GM18951 (cell line): Measurements from ENCODE around the gene PRKCA.
"Not testable (repeated sequence)": the region's sequence is repeated elsewhere in the genome, so short reads cannot be mapped to it uniquely, and the experiment has no call there.

Experiments used
- POLR2A ChIP-seq: IDR thresholded peaks from 4 replicates; pipeline ENCODE4 v1.6.1; 2011; ENCODE audit warnings: mild to moderate bottlenecking; ENCODE audit not compliant: insufficient read length, insufficient read depth; ENCODE audit errors: extremely low read depth
- in situ Hi-C: fragments of 300-500 bp; cut with MboI; formaldehyde crosslinking; loops from one replicate; pipeline ENCODE4 v1.12.0; 2022; ENCODE audit warnings: low sequenced_read_pairs, mixed read lengths, inconsistent platforms; ENCODE audit not compliant: unreplicated experiment

The PRKCA gene

DNA sequence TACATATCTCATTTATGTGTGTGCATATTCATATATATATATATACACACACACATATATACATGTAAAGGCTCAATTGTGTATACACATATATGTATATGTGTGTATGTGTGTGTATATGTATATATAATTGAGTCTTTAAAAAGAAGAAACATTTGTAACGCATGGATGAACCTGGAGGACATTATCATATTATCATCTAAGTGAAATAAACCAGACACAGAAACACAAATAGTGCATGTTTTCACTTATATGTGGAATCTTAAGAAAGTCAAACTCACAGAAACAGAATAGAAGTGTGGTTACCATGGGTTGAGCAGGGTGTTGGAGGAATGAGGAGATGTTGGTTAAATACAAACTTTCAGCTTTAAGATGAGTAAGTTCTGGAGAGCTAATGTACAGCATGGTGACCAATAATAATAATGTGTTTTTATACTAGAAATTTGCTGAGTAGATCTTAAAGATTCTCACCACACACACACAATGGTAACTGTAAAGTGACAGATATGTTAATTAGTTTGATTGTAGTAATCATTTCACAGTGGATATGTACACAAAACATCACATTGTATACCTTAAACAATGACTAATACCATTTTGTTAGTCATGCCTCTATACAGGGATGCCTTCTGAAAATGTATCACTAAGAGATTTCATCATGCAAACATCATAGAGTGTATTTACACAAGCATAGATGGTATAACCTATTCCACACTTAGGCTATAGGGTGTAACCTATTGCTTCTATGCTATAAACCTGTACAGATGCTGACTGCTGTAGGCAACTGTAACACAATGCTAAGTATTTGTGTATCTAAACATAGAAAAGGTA is 399.9 kb downstream of the PRKCA start:
- TF ChIP-seq POLR2A, result no peak
- in situ Hi-C loops, result no loop called here

DNA sequence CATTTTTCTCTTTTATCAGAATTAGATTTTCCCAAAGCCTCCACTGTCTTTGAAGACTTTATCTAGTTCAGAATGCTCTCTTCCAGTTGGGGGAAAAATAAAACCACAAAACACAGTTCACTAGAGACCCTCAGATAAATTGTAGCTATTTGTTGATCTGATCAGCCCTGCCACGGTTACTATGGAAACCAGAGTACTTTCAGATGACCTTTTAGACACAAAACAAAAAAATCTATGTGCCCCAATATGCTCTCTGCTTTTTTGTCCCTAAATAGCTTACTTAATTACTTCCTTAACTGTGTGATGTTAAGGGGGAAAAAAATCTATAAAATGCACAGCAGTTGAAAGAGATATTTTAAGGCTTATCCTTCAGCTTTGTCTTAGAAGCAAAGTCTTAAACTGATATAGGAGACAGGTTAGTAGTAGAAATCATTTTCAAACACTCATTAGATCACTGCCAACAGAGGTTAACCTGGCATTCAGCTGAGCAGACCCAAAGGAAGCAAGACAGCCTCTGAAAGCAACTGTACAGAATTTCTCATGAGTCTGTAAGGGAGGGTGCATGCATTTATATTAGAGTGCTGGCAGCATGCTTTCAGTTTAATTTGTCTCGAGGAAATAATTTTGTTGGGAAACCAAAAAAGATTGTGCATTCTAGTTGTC is 402.6 kb downstream of the PRKCA start:
- in situ Hi-C loops, result no loop called here
- TF ChIP-seq POLR2A, result no peak

DNA sequence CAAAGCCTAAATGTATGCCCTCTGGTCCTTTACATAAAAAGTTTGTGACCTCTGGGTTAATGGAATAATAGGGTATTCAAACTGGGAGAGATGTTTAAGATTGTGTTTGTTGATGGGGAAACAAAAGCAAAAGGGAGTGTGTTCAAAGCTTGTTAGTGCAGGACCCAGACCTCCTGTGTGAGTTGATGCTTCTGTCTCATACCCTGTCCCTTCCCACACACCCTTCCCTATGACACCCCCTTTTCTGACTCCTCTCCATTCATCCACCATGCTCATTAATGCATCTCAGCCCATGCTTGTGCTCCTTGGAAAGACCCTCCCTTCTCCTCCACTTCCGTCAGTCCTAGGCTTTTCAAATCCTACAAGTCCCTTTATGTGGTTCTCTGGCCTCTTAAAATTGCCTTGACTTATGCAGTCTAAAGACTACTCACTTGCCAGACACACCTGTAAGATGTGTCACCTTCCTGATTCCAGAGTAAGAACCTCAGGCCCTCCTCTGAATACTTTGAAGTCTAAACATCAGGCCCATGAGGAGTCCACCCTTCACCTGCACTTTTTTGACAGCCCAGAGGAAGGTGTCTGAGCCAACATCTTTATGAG is 404.5 kb downstream of the PRKCA start:
- TF ChIP-seq POLR2A, result no peak
- in situ Hi-C loops, result no loop called here

DNA sequence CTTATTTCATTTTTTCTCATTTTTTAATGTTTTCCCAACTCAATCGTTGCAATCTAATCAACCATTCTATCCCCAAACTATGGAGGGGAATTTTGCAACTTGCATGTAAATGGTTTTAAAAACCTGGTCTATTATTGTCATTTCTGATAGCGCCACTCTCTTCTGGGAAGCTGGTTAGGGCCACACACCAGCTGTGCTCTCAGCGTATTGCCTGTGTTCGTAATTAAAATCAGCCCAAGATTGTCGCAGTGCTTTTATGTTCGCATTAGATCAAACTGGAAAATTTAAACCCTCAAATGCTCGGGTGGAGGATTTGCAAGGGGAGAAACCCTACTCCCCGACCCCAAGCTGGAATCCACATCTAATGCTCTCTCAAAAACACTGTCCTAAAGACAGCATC is 409.0 kb downstream of the PRKCA start:
- TF ChIP-seq POLR2A, result no peak
- in situ Hi-C loops, result no loop called here

DNA sequence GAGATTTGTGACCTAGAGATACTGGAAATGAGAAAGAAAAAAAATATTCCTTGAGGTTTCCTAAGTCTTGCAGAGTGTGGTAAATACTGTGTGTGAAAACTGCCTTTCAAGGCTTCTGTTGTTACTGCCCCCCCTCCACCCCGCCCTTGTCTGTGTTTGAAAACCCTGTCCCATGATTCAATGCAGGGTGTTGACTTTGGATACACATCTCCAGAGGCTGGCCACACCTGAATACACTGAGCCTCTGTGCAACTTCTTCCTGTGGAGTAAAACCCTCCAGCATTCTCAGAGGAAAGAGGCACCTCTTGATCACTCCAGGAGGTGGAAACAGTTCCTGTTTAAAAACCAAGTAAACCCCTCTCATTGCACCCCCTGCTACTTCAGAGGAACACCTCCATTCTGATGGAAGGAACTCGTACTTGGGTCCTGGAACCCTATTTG is 409.5 kb downstream of the PRKCA start:
- no peak for TF ChIP-seq POLR2A
- in situ Hi-C loops, result no loop called here

DNA sequence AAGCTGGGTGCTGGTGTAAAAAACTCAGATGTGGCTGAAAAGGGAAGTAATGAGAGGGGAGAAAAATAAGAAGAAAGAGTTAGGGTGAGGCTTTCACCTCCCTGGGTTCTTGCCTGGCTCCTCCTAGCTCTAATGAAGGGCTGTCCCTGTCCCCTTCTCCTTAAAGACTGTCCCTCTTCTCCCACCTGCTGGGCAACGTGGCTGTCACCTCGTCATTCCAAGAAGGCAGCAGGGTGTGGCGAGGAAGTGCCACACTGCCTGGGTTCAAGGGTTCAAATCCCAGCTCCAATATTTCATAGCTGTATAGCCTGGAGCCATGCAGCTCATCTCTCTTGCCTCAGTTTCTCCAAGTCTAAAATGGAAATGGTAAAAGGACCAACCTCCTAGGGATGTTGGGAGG is 410.0 kb downstream of the PRKCA start:
- in situ Hi-C loops, result no loop called here
- TF ChIP-seq POLR2A, result no peak

DNA sequence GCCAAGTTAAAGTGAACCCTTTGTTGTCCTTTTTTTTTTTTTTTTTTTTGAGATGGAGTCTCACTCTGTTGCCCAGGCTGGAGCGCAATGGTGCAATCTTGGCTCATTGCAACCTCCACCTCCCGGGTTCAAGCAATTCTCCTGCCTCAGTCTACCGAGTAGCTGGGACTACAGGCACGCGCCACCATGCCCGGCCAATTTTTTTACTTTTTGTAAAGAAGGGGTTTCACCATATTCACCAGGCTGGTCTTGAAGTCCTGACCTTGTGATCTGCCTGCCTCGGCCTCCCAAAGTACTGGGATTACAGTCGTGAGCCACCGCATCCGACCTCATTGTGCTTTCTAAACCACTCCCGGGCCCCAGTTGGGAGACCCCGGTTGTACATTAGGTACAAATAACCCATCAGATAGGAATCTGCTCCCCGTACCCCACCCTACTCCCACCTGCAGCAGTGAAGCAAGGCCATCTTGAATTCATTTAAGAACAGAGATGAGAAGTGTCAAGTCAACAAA is 410.7 kb downstream of the PRKCA start:
- in situ Hi-C loops, result not testable (repeated sequence)

DNA sequence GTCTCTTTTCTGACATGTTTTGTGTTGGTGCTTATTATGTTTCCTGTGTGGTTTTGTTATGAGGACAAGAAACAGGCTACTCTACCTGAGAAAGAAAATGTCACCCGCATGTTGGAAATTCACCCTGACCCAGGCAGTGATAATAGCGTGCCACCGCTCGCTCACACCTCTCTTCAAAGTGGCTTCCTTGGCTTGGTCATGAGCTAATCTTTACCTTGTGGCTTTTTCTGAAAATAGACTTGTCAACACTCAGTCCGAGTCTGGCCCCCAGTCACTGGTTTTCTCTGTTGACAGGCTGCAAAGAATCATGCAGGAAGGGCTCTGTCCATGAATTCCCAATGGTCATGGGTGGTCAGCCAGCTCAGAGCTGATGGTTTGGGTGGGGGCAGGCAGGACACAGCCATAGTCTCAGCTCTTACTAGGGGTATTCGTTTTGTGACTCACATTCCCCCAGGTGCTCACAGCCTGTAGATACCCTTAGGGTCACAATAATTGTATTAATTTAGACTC is 411.2 kb downstream of the PRKCA start:
- no peak for TF ChIP-seq POLR2A
- in situ Hi-C loops, result no loop called here

DNA sequence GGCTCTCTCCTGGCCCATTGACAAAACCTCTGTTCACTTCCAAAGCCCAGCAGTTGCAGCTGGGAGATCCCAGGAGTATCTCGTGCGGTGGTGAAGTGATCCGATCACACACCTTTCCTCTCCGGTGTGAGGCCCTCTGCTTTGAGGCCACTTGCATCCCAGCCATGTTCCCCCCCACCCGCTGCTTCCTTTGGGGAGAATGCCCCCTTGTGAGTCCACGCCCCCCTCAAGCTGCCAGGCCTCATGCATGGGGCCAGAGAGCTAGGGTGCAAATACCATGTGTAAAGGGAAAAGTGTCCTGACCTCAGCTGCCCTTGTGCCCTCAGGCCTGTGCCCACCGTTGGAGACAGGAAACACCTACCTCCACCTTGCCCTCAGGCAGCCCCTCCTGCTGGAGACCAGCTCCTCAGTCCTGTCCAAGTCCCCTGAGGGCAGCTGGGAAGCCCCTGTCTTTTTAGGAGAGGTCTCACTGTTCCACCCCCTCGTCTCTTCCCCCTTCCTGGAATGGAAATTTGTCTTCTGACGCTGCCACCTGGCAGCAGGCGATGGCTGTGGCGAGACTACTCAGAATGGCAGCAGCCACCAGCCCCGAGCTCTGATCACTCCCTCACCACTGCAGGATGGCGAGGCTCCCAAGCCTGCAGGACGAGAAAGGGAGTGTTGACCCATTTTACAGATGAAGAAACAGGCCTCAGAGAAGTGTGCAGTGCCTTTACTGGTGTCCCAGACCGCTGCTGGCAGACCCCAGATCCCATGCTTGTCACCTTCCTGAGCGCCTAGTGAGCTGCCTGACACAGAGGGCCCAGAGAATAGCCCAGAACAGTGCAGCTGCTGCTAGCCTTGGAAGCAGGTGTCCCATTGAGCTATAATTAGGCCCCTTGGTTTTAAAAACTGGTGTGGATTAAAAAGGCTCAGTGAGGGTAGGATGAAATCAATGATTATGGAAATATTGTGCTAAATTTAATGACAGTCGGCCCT is 411.9 kb downstream of the PRKCA start:
- in situ Hi-C loops, result no loop called here
- TF ChIP-seq POLR2A, result no peak

DNA sequence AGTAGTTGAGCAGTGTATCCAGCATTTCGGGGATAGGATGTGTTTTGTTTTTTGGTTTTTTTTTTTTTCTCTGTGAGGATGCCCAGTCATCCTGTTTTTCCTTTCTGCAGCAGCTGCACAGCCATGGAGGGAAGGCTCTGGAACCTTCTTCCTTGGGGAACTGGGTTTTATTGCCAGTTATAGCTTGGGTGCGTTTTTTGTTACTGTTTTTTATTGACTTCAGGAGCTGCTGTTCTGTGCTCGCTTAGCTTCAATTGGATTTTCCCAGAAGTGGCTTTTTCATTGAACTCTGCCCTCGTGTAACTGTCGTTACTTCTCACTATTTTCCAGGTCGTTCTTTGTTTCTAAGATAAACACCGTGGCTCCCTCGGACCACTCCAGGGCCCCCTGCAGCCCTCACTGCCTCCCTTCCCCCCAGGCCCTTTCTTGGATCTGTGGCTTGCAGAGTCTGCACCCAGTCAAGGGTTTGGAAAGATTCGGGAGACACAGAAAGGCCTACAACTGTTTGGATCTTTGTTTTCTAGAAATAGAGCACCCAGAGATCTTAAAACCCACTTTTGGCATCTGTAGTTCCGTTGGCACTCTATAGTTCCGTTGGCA is 412.8 kb downstream of the PRKCA start:
- no peak for TF ChIP-seq POLR2A
- in situ Hi-C loops, result no loop called here

DNA sequence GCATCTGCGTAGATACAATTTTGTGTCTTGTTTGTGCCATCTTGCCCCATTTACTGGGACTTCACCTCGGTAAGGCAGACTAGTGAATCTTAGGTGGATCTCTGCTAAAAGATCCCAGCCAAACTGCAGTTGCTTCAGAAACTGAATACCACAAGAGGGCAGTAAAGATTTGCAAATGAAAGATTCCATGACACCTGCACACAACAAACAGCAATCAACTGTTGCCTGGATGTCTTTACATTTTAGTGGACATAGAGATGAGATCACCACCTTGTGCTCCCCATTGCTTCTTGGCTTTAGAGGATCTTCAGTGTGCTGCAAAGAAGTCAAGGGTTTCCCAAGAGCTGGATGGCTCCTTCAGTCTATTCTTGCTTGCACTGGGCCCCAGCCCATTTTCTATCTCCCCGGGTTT is 413.3 kb downstream of the PRKCA start:
- in situ Hi-C loops, result no loop called here
- TF ChIP-seq POLR2A, result no peak

DNA sequence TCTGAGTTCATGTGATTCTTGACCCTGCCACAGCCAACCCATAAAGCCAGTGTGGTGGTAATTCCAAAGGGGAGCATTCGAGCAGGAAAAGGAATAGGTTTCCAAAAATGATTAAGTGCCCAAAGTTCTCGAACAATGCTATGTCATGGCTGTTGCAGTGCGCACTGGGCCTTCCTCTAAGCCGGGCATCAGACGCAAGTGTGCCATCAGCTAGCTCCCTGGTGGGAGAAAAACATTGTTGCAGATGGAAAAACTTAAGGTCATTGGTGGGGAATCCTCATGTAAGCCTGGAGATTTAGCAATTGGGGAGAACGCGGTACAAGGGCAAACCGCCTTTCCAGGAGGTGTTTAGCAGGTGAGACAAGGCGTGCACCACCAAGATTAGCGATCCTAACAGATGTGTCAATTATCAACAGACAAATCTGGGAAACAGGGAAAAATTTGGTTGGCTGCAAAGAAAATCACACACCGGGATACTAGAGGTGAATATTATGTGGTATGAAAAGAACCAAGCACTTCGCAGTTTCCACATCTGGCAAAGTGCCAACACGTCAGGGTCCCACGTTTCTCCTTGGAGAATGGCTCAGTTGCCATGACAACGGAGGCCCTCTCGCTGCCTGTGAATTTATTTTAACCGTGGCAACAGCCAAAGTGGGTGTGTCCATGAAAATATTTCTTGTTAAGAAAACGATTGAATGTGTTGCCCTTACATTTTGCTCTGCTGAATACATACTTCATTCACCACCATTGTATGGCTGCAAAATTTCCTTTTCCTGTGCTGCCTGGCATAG is 414.0 kb downstream of the PRKCA start:
- TF ChIP-seq POLR2A, result no peak
- in situ Hi-C loops, result no loop called here

DNA sequence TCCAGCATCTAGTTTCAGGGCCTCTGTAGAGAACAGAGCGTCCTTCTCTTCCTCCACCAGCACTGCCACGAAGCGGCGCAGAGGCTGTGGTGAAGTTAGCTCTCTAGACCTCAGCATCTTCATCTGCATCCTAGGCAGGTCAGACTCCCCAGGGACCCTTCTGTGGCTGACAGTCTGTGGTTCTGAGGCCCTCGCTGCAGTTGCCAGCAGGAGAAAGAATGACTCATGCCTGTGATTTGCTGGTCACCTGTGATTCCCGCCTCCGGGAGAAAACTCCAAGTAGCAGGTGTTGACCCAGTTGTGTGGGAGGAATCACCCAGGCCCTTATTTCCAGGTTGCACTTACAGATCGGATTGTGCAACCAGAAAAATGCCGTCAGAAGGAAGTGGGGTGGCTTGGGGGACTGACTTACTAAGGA is 415.2 kb downstream of the PRKCA start:
- no peak for TF ChIP-seq POLR2A
- in situ Hi-C loops, result no loop called here
